OCI-LY1 (cell line): ENCODE data around the gene MIGA1.
"Not testable (repeated sequence)": the region's sequence is repeated elsewhere in the genome, so short reads cannot be mapped to it uniquely, and the experiment has no call there.

Source experiments
- H2AFZ ChIP-seq: fragments of 200-600 bp; sonication (generic), shearing (Covaris generic); 2 replicates; pipeline ENCODE4 v1.6.0; 2014; ENCODE audit warnings: antibody characterized with exemption, mild to moderate bottlenecking, low read length
- H3F3A ChIP-seq: fragments of 200-600 bp; sonication (generic), shearing (Covaris generic); 2 replicates; pipeline ENCODE4 v1.6.0; 2014; ENCODE audit warnings: mild to moderate bottlenecking, antibody characterized with exemption, low read length, moderate library complexity; ENCODE audit not compliant: insufficient read depth
- H3K27ac ChIP-seq: fragments of 200-600 bp; sonication (generic); 2 replicates; pipeline ENCODE4 v1.5.1; 2014; ENCODE audit warnings: low read length, mixed run types, mild to moderate bottlenecking, low read depth; ENCODE audit not compliant: poor library complexity, severe bottlenecking
- H3K27me3 ChIP-seq: fragments of 200-600 bp; sonication (generic); 2 replicates; pipeline ENCODE4 v1.6.0; 2014; ENCODE audit warnings: antibody characterized with exemption, mild to moderate bottlenecking, low read length, moderate library complexity; ENCODE audit not compliant: insufficient read depth
- H3K36me3 ChIP-seq: fragments of 200-600 bp; sonication (generic); 2 replicates; pipeline ENCODE4 v1.6.1; 2014; ENCODE audit warnings: mild to moderate bottlenecking, antibody characterized with exemption, low read length, moderate library complexity, mixed read lengths; ENCODE audit not compliant: insufficient read depth
- H3K4me1 ChIP-seq: fragments of 200-600 bp; sonication (generic); 2 replicates; pipeline ENCODE4 v1.5.1; 2014; ENCODE audit warnings: mild to moderate bottlenecking, low read length, moderate library complexity; ENCODE audit not compliant: insufficient read depth, severe bottlenecking
- H3K4me2 ChIP-seq: fragments of 200-600 bp; sonication (generic), shearing (Covaris generic); 2 replicates; pipeline ENCODE4 v1.6.1; 2014; ENCODE audit warnings: low read length
- H3K4me3 ChIP-seq: fragments of 200-600 bp; sonication (generic); 2 replicates; pipeline ENCODE4 v1.5.1; 2014; ENCODE audit warnings: low read length, low read depth, mild to moderate bottlenecking, mixed read lengths; ENCODE audit not compliant: poor library complexity, severe bottlenecking
- H3K79me2 ChIP-seq: fragments of 200-600 bp; shearing (Covaris generic); 2 replicates; pipeline ENCODE4 v1.6.1; 2016; ENCODE audit warnings: mixed run types, low read length, mixed read lengths; ENCODE audit not compliant: insufficient read depth
- H3K9ac ChIP-seq: fragments of 200-600 bp; sonication (generic), shearing (Covaris generic); 2 replicates; pipeline ENCODE4 v1.6.1; 2014; ENCODE audit warnings: mild to moderate bottlenecking, low read length, mixed read lengths
- H3K9me2 ChIP-seq: fragments of 200-600 bp; sonication (generic), shearing (Covaris generic); 2 replicates; pipeline ENCODE4 v1.6.1; 2014; ENCODE audit warnings: low read depth, mild to moderate bottlenecking, low read length, mixed read lengths
- H3K9me3 ChIP-seq: fragments of 200-600 bp; shearing (Covaris generic); 2 replicates; pipeline ENCODE4 v1.6.1; 2014; ENCODE audit warnings: low read length, mixed read lengths
- H4K20me1 ChIP-seq: fragments of 200-600 bp; sonication (generic), shearing (Covaris generic); 2 replicates; pipeline ENCODE4 v1.6.0; 2016; ENCODE audit warnings: mild to moderate bottlenecking, low read length; ENCODE audit not compliant: insufficient read depth
- EZH2 ChIP-seq: fragments of 200-600 bp; sonication (generic), shearing (Covaris generic); IDR thresholded peaks from 2 replicates; pipeline ENCODE4 v1.8.0; 2017; ENCODE audit warnings: borderline replicate concordance, mixed run types, mild to moderate bottlenecking, antibody characterized with exemption, low read length, moderate library complexity, mixed read lengths
- TF ChIP-seq, protein P1 (sequence below): fragments of 200-600 bp; sonication (generic), shearing (Covaris generic); IDR thresholded peaks from 2 replicates; pipeline ENCODE4 v1.5.1; 2017; ENCODE audit warnings: mild to moderate bottlenecking, antibody characterized with exemption, low read length, moderate library complexity, mixed read lengths

The MIGA1 gene

DNA sequence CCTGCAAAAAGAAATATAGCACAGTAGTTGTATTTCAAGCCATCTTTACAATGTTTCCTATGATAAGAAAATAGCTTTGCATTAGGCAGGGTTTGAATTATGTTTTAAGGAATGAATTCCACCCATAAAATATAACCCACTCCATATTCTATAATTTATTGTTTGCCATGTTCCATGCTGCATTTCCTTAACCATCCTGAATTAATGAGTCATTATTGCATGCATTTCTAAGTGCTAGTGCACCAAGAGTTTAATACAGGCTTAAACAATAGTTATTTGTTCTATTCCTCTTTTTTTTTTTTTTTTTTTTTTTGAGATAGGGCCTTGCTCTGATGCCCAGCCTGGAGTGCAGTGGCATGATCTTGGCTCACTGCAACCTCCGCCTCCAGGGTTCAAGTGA is 45.2 kb downstream of the MIGA1 start:
- Histone ChIP-seq H3K4me2 (no peak overlapping the region), H3K4me1 (peaks cover 7% of the 10 kb centered on the region), H4K20me1 (no peaks in the 10 kb centered on the region), H3K9ac (no peak overlapping the region), H3K4me3 (no peak overlapping the region), H3K27me3 (no peaks in the 10 kb centered on the region), H3K79me2 (no peaks in the 10 kb centered on the region), H3K36me3 (peaks cover 36% of the 10 kb centered on the region), H3K9me3 (no peaks in the 10 kb centered on the region), H3K9me2 (no peaks in the 10 kb centered on the region), H3K27ac (peak overlapping the region; percentile 23), H2AFZ (no peak overlapping the region), H3F3A (no peaks in the 10 kb centered on the region)
- TF ChIP-seq EZH2, result no peak
- TF ChIP-seq, protein P1, sequence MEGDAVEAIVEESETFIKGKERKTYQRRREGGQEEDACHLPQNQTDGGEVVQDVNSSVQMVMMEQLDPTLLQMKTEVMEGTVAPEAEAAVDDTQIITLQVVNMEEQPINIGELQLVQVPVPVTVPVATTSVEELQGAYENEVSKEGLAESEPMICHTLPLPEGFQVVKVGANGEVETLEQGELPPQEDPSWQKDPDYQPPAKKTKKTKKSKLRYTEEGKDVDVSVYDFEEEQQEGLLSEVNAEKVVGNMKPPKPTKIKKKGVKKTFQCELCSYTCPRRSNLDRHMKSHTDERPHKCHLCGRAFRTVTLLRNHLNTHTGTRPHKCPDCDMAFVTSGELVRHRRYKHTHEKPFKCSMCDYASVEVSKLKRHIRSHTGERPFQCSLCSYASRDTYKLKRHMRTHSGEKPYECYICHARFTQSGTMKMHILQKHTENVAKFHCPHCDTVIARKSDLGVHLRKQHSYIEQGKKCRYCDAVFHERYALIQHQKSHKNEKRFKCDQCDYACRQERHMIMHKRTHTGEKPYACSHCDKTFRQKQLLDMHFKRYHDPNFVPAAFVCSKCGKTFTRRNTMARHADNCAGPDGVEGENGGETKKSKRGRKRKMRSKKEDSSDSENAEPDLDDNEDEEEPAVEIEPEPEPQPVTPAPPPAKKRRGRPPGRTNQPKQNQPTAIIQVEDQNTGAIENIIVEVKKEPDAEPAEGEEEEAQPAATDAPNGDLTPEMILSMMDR, result no peak

DNA sequence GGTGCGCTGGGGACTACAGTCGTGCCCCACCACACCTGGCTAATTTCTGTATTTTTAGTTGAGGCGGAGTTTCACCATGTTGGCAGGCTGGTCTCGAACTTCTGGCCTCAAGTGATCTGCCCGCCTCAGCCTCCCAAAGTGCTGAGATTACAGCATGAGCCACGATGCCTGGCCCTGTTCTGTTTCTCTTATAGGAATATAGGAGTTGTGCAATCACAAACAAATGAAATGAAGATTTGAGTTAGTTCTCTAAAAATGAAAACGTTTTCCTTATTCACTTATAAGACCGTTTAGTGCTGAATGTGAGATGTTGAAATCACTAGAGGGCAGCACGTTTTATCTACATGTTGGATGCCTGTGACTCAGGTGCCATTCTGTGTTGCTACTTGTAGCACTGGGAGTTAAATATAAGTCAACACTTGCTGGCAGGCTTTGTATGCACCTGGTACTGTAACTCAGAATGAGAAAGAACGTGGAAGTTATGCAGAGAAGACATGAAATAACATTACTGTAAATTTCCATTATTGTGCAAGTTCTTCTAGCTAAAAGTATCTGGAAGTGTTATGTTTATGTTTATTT is 45.8 kb downstream of the MIGA1 start:
- Histone ChIP-seq H3K27ac (peak overlapping the region; percentile 23), H2AFZ (no peak overlapping the region), H3K79me2 (no peaks in the 10 kb centered on the region), H3K9ac (no peak overlapping the region), H3K9me3 (no peaks in the 10 kb centered on the region), H3K4me2 (no peak overlapping the region), H3K4me1 (peaks cover 7% of the 10 kb centered on the region), H4K20me1 (no peaks in the 10 kb centered on the region), H3K27me3 (no peaks in the 10 kb centered on the region), H3K9me2 (no peaks in the 10 kb centered on the region), H3F3A (no peaks in the 10 kb centered on the region), H3K36me3 (peaks cover 33% of the 10 kb centered on the region), H3K4me3 (no peak overlapping the region)
- no peak for TF ChIP-seq EZH2
- TF ChIP-seq, protein P1, result peak; percentile 74

GRCh38 chr1:77826851-77827250 is 47.4 kb downstream of the MIGA1 start:
- not testable (repeated sequence) for H4K20me1 ChIP-seq
- peaks cover 31% of the 10 kb centered on the region for H3K36me3 ChIP-seq

GRCh38 chr1:77828098-77828497 is 48.6 kb downstream of the MIGA1 start:
- Histone ChIP-seq H4K20me1 (no peaks in the 10 kb centered on the region), H3K9me2 (no peaks in the 10 kb centered on the region), H3K36me3 (peaks cover 22% of the 10 kb centered on the region), H3K4me3 (no peak overlapping the region), H3K9ac (no peak overlapping the region), H2AFZ (no peak overlapping the region), H3F3A (no peaks in the 10 kb centered on the region), H3K79me2 (no peaks in the 10 kb centered on the region), H3K27ac (no peak overlapping the region), H3K9me3 (no peaks in the 10 kb centered on the region), H3K4me2 (no peak overlapping the region), H3K4me1 (peaks cover 7% of the 10 kb centered on the region), H3K27me3 (no peaks in the 10 kb centered on the region)
- no peak for TF ChIP-seq EZH2
- TF ChIP-seq, protein P1, result no peak

More at GRCh38 chr1:77826851-77827250, 47.4 kb downstream of the MIGA1 start:
- not testable (repeated sequence) for H3K9ac ChIP-seq, H3K79me2 ChIP-seq, H3K4me1 ChIP-seq, H3K27me3 ChIP-seq, H3F3A ChIP-seq, H3K27ac ChIP-seq, H2AFZ ChIP-seq, H3K4me2 ChIP-seq, H3K4me3 ChIP-seq, H3K9me2 ChIP-seq, H3K9me3 ChIP-seq
